ENCODE measurements around the gene MAD1L1. TPM values are rescaled to one million over a fixed set of nuclear protein-coding genes. Genes with fewer than 3 reads are reported as not detected.

MAD1L1 gene
- total RNA-seq, 1 donor from 2014 or later = 56.2 TPM

DNA sequence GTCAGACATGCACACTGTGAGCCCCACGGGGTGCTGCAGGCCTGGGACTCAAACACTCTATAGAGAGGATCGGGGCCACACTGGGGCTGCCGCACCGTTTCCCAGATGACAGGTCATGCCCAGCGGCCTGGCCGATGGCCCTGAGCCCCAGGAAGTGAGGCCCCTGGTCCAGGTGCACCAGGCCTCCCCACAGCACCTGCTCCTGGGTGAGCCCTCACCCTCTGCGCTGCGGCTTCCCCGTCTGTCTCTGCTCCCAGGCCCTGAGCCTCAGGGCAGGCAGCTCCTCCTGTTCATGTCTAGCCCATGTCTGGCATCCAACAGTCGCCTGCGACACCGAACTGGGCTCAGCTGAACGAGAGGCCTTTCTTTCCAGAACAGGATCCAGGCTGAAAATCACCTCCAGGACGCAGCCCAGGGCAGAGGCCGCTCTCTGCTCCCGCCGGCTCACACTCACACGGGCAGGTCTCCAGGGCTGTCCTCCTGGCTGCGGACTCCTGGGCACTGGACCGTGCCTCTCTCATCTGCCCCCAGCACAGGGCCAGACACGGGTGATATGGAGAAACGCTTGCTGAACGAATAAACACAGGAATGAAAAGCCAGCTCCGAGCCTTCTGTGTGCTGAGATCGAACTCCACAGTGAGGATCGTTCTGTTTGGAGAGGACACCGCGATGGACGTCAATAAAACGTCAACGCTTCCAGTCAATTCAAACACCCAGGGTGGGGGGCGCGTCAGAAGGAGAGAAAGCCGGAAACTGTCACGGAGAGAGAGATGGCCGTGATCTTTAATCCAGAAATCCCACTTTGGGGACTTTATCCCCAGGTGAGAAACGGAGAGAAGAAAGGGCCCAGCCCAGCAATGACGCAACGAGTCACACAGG, 360.3 kb downstream of the MAD1L1 start:
- peaks cover 12% of the 10 kb centered on the region for H3K9me3 Mint-ChIP-seq
- no peak overlapping the region for H3K27ac Mint-ChIP-seq
- intact Hi-C loops (cut with micrococcal nuclease) = no loop called here
- no peaks in the 10 kb centered on the region for H3K4me1 Mint-ChIP-seq (ENCODE audit: low read depth)
- DNase-seq (ENCODE audit: low spot score) = no peak
- H3K36me3 Mint-ChIP-seq (ENCODE audit: low read depth) = peaks cover 7% of the 10 kb centered on the region
- H3K4me3 Mint-ChIP-seq = no peak overlapping the region
- H3K27me3 Mint-ChIP-seq (ENCODE audit: insufficient read depth) = no peaks in the 10 kb centered on the region

DNA sequence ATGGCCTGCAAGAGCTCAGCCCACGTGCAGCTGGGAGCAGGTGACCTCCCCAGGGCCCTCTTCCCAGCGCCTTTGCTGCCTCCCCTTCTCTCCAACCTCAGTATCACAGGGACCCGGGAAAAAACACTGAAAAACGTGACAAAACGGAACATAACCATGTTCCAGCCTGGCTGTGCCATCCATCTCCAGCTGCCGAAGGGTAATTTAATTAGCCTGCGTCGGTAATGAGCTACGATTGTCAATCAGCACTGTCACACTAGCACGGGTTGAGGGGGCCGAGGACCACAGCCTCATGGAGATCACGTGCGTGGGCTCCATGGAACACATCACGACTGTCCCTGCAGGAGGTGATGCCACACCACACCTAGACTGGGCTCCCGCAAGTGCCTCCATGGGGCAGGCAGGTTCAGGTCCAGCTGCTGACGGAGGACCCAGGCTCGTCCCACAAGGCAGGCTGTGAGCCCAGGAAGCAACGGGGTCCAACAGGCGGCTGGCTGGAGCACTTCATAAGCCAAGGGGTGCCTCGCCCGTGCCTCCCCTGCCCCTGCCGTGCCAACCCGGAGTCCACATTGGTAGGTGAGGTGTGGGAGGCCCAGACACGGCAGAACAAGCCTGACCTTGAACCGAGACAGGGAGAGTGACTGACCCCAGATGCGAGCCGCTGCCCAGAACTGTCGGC, 363.2 kb downstream of the MAD1L1 start:
- H3K27me3 Mint-ChIP-seq (ENCODE audit: insufficient read depth) = no peaks in the 10 kb centered on the region
- H3K4me3 Mint-ChIP-seq = no peak overlapping the region
- intact Hi-C loops (cut with micrococcal nuclease) = no loop called here
- DNase-seq (ENCODE audit: low spot score) = no peak
- H3K27ac Mint-ChIP-seq = no peak overlapping the region
- no peaks in the 10 kb centered on the region for H3K4me1 Mint-ChIP-seq (ENCODE audit: low read depth)
- H3K9me3 Mint-ChIP-seq = peaks cover 12% of the 10 kb centered on the region
- peaks cover 7% of the 10 kb centered on the region for H3K36me3 Mint-ChIP-seq (ENCODE audit: low read depth)

DNA sequence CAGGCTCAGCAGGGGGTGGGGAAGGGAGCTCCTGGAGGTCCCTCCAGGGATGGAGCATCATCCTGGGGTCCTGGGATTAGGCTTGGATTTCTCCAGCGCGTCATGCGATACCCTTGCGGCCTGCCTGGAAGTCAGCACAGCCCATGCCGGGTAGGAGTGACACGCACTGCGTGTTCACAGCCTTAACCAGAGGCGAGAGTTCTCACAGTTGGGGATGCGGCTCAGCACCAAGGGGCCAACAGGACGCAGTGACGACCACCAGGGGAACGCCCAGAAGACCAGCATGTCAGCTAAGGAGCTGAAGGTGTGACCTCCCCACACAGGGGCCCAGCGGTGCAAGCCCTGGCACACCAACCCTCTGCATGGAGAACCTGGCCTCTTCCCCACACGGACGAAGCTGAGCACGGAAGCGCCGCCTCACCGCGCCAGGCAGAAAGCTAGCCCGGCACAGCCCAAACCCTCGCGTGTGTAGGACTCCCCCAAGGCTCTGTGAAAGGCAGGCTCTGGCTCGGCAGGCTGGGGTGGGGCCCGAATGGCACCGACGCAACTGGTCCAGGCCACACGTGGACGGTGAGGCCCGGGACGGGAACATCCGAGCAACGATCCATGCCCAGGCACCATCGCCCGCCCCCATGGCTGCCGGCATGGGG, 364.1 kb downstream of the MAD1L1 start:
- H3K4me3 Mint-ChIP-seq = no peak overlapping the region
- H3K27ac Mint-ChIP-seq = no peak overlapping the region
- H3K4me1 Mint-ChIP-seq (ENCODE audit: low read depth) = no peaks in the 10 kb centered on the region
- H3K27me3 Mint-ChIP-seq (ENCODE audit: insufficient read depth) = no peaks in the 10 kb centered on the region
- intact Hi-C loops (cut with micrococcal nuclease) = no loop called here
- H3K9me3 Mint-ChIP-seq = peaks cover 12% of the 10 kb centered on the region
- DNase-seq (ENCODE audit: low spot score) = no peak
- H3K36me3 Mint-ChIP-seq (ENCODE audit: low read depth) = peaks cover 4% of the 10 kb centered on the region

DNA sequence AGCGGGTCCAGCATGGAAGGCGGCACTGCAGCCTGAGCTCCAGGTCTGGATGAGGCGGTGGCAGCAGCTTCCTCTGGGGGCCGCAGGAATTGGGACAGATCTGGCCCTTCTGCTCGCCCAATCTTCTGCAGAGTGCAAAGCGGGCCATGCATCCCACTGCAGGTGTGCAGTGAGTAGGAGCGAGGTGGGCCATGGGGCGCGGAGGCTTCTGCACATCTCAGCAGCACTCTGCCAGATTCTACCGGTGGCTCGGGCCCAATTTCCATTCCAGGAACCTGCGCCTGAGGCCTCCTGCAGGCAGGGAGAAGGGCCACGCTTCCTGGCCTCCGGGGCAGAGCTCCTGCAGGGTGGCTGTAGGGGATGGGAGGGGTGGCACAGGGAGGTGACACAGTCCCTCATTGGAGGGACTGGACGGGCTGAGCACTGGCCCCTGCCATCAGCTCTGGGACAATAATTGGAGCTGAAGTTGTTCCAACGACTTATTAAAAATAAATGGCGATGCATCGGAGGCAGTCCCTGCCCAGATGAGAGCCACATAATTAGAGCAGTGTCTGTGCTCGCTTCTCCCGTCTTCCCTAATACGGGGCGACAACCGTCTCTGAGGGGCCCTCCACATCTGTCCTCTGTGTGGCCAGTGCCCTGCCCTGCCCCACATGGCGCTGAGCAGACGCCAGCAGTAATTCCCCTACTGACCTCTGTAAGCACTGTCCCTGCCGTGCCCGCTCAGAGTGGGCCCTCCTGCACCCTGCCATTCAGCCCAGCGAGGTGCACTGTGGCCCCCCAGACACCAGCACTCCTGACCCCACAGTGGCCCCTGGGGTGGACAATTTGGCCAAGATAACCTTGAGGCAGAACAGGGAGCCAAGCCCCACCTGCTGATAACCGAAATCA, 365.1 kb downstream of the MAD1L1 start:
- DNase-seq (ENCODE audit: low spot score) = no peak
- H3K27ac Mint-ChIP-seq = no peak overlapping the region
- H3K4me3 Mint-ChIP-seq = no peak overlapping the region
- H3K27me3 Mint-ChIP-seq (ENCODE audit: insufficient read depth) = no peaks in the 10 kb centered on the region
- intact Hi-C loops (cut with micrococcal nuclease) = no loop called here
- H3K9me3 Mint-ChIP-seq = peaks cover 12% of the 10 kb centered on the region
- peaks cover 2% of the 10 kb centered on the region for H3K36me3 Mint-ChIP-seq (ENCODE audit: low read depth)
- no peaks in the 10 kb centered on the region for H3K4me1 Mint-ChIP-seq (ENCODE audit: low read depth)

DNA sequence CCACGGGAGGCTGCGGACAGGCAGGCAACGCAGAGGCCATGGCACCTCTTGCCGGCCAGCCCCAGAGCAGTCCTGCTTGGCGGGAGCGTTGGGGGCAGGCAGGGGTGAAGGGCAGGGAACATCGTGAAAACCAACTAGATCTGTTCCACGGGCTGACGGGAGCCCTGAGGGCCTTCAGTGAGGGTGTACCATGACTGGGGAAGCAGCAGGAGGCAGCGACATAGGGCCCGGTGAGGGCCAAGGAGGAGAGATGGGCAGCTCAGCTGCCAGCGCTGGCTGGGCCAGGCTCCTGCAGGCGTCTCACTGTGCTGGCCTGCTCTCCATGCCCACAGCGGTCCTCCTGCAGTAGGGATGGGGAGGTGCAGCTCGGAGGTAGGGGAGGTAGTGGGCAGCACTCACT, 366.1 kb downstream of the MAD1L1 start:
- intact Hi-C loops (cut with micrococcal nuclease) = no loop called here
- Mint-ChIP-seq H3K4me1 (ENCODE audit: low read depth) (no peaks in the 10 kb centered on the region), H3K4me3 (no peak overlapping the region), H3K27me3 (ENCODE audit: insufficient read depth) (no peaks in the 10 kb centered on the region), H3K27ac (no peak overlapping the region), H3K9me3 (peaks cover 11% of the 10 kb centered on the region), H3K36me3 (ENCODE audit: low read depth) (peaks cover 2% of the 10 kb centered on the region)
- DNase-seq (ENCODE audit: low spot score) = no peak

DNA sequence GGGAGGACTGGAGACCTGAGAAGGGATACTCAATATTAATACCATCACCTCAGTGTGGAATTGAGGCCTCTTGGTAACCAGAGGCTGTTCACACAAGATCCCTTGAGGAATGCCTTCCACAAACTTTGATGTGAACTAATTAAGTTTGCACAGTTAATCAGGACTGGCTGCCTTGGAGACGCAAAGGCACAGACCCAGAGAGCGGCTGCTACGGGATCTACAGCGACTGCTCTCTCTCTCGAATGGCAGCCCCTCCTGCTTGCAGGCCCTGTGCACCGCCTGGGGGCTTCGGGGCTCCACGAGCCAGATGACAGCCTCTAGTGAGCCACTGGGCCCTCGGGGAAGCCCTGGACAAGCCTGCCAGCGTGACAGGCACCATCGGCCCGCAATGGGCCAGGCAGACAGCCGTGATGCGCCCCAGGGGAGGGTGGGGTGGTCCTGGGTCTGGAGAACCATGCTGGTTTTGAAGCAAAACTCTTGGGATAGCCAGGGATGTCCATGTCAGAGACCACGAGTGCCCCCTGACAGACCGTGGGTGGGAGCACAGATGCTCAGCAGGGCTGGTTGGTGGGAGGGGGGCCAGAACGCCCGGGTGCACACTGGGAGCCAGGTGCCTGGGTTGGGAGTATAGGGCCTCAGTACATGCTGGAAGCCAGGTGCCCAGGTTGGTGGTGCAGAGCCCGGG, 367.0 kb downstream of the MAD1L1 start:
- DNase-seq (ENCODE audit: low spot score) = no peak
- H3K4me1 Mint-ChIP-seq (ENCODE audit: low read depth) = no peaks in the 10 kb centered on the region
- intact Hi-C loops (cut with micrococcal nuclease) = no loop called here
- no peaks in the 10 kb centered on the region for H3K27me3 Mint-ChIP-seq (ENCODE audit: insufficient read depth)
- no peaks in the 10 kb centered on the region for H3K36me3 Mint-ChIP-seq (ENCODE audit: low read depth)
- peaks cover 2% of the 10 kb centered on the region for H3K9me3 Mint-ChIP-seq
- H3K27ac Mint-ChIP-seq = no peak overlapping the region
- H3K4me3 Mint-ChIP-seq = no peak overlapping the region

DNA sequence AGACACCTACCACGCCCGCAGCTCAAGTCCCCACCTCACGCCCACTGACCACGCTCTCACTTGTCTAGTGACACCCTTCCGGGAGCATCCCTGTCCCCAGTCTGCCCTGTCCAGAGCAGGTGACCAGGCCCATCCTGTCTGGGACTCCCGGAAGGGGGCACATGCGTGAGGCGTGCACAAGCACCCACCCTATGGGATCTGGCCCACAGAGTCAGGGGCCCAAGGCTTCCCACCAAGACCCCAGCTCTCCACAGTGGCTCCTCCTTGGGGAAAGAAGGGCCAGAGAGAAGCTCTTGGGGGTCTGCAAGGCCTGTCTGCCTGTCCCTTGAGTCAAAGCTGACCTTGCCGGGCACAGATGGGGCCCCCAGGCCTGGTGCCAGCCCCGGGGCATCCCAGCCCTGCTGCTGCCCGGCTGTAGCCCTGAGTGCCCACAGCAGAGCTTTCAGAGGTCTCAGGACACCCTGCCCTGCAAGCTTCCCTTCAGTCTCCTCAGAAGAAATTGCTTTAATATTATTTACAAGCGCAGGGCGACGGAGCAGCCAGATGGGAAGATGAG, 367.7 kb downstream of the MAD1L1 start:
- intact Hi-C loops (cut with micrococcal nuclease) = no loop called here
- Mint-ChIP-seq H3K4me1 (ENCODE audit: low read depth) (no peaks in the 10 kb centered on the region), H3K27me3 (ENCODE audit: insufficient read depth) (no peaks in the 10 kb centered on the region), H3K36me3 (ENCODE audit: low read depth) (no peaks in the 10 kb centered on the region), H3K9me3 (no peaks in the 10 kb centered on the region), H3K4me3 (no peak overlapping the region), H3K27ac (no peak overlapping the region)
- DNase-seq (ENCODE audit: low spot score) = no peak

DNA sequence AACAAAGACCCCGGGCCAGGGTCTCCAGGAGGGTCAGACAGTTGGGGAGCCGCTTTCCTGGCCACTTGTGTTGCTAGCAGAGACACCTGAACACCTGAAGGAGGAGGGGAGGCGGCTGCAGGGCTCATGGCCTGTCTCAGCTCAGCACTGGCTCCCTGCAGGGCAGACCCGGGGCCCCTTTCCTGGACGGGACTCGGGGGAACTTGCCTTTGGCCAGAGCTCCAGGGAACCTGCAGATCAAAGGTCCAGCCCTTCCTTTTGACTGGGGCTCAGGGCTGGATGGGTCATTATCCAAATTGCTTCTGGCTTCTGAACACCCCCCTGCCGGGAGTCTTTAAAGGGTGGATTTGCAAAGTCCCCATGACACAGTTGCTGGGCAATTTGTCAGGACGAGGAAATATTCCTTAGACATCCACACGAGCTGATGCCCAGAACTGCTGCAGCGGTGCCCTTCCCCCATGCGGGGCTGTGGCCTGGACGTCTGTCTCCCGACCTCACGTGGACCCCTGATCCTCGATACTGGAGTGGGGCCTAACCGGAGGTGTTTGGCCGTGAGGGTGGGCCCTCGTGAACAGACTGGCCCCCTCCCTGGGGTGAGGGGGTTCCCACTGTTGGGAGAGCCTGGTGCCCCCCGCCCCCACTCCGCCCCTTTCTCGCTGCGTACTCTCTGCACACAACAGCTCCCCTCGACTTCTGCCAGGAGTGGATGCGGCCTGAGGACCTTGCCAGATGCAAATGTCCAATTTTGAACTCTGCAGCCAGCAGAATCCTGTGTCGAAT, 368.4 kb downstream of the MAD1L1 start:
- Mint-ChIP-seq H3K27ac (no peak overlapping the region), H3K27me3 (ENCODE audit: insufficient read depth) (no peaks in the 10 kb centered on the region), H3K4me3 (no peak overlapping the region), H3K4me1 (ENCODE audit: low read depth) (no peaks in the 10 kb centered on the region), H3K36me3 (ENCODE audit: low read depth) (no peaks in the 10 kb centered on the region), H3K9me3 (no peaks in the 10 kb centered on the region)
- intact Hi-C loops (cut with micrococcal nuclease) = no loop called here
- DNase-seq (ENCODE audit: low spot score) = no peak

DNA sequence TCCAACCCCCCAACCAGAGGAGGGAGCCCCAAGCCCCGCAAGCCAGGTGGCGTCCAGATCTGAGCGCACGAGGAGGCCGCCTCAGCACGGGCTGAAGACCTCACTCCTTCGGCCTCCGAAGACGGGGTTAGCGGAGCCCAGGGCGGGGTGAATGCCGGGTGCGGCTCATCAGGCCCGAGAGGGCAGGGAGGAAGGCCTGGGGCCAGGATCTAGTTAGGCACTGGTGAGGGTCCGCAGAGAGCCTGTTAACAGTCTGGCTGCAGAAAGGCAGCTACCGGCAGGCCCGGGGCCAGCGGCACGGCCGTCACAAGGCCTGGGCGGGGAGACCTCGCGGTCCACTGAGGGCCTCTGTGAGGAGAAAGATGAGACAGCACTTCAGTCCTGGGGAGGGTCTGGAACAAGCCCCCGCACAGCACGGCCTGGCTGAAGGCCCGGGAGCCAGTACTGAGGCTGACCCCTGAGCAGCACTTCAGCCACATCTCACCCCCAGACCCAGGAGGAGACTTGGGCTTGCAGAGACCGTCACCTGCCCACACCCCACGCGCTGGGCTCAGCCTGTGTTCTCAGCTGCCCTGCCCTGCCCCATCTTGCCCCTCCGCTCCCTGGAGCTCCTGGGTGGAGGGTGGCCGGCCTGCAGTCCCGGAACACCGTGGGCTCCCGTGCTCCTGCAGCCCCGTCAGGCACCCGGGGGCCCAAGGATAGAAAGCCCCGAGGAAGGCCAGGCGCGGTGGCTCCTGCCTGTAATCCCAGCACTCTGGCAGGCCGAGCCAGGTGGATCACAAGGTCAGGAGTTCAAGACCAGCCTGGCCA, 369.4 kb downstream of the MAD1L1 start:
- no peak overlapping the region for H3K4me3 Mint-ChIP-seq
- H3K27ac Mint-ChIP-seq = no peak overlapping the region
- no peaks in the 10 kb centered on the region for H3K4me1 Mint-ChIP-seq (ENCODE audit: low read depth)
- H3K27me3 Mint-ChIP-seq (ENCODE audit: insufficient read depth) = no peaks in the 10 kb centered on the region
- no peaks in the 10 kb centered on the region for H3K9me3 Mint-ChIP-seq
- no peaks in the 10 kb centered on the region for H3K36me3 Mint-ChIP-seq (ENCODE audit: low read depth)
- DNase-seq (ENCODE audit: low spot score) = no peak
- intact Hi-C loops (cut with micrococcal nuclease) = no loop called here

DNA sequence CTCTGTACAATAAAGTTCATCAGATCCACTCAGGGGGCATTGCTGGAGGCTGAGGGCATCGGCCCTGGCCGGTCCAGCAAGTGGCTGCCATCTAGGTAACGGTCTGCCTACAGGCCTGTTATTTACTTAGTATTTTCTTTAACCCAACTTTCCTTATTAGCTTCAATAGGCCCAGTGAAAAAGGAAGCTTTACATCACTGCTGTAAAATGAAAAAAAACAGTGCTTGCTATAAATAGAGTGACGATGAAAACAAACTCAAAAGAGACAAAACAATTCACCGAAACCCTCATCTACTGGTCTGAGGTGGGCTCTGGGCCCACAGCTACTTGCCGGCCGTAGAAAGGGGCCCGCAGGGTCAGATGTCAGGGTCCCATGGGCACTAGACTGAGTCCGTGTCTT, 370.2 kb downstream of the MAD1L1 start:
- intact Hi-C loops (cut with micrococcal nuclease) = no loop called here
- Mint-ChIP-seq H3K36me3 (ENCODE audit: low read depth) (no peaks in the 10 kb centered on the region), H3K27me3 (ENCODE audit: insufficient read depth) (no peaks in the 10 kb centered on the region)

More for the DNA sequence above, 370.2 kb downstream of the MAD1L1 start:
- Mint-ChIP-seq H3K9me3 (no peaks in the 10 kb centered on the region), H3K27ac (no peak overlapping the region), H3K4me3 (no peak overlapping the region), H3K4me1 (ENCODE audit: low read depth) (no peaks in the 10 kb centered on the region)
- DNase-seq (ENCODE audit: low spot score) = no peak
